ENCODE results near the gene FKBP1B. TPM values are rescaled to one million over a fixed set of nuclear protein-coding genes. Genes with fewer than 3 reads are reported as not detected.
"Not testable (repeated sequence)": the region's sequence is repeated elsewhere in the genome, so short reads cannot be mapped to it uniquely, and the experiment has no call there.

Gene FKBP1B
- total RNA-seq, 1 experiment from 2014 or later = 58.6 TPM

DNA sequence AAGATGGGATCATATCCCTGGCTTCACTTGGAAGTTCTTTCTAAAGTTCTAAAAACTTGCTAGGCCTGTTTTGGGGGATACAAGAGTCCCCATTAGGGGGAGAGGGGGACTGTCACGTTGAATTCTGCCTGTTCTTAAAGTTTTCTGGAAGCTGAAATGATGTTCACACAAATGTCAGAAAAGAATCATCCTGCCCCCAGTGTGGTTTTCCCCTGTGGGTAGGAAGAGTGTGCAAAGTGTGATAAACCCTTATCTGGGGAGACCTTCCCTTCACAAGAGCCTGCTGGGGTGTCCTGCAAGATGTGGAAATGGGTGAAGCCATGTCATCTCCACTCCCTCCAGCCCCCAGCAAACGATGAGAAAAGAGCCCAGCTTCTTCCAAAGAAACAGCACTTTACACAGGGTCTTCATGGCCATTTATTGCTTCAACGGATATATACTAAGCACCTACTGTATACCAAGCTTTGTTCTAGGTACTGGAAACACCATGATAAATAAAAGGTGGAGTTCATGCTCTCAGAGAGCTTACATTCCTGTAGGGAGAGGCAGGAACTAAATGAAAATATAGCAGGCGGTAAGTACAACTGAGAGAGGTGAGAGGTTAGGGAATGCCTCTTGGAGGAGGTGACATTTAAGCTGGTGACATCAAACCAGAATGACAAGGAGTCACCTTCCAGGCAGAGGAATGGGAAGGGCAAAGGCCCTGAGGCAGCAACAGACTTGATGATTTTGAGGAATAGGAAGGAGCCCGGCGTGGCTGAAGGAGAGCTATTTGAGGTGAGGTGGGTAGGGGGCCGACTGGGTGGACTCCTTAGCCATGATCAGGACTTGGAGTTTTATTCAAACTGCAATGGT, 38.1 kb upstream of the FKBP1B start (continued):
- TF ChIP-seq, protein P1, sequence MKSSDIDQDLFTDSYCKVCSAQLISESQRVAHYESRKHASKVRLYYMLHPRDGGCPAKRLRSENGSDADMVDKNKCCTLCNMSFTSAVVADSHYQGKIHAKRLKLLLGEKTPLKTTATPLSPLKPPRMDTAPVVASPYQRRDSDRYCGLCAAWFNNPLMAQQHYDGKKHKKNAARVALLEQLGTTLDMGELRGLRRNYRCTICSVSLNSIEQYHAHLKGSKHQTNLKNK (CRISPR knock-in tag; IDR thresholded peaks at IDR 0.05) = no peak

DNA sequence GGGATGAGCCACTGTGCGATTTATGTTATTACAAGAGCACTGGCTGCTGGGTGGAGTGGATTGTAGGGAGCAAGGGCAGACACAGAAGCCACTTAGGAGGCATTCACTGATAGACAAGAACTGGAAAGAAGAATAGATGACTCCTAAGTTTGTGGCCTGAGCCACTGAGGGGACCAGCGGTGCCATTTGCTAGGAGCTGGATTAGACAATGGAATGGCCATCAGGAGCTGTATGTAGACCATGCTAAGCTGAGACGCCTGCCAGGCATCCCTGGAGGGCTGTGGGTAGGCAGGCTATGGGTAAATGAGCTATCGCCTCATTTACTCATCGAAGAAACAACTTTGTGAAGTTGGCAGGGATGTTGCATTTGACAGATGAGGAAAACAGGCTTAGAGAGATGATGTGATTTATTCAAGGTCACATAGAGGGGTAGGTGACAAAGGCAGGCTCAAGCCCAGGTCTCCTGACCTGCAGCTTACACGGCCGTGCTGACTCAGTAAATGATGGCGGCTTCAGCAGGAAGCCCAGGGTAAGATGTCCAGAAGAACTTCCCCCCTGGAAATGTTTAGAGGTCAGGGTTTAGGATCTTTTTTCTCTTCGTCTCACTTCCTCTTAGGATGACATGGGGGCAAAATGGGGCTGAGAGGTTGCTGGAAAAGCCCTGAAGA, 36.9 kb upstream of the FKBP1B start:
- ATAC-seq = no peak
- POLR2A ChIA-PET = no interaction called here
- peaks cover 30% of the 10 kb centered on the region for H3K4me1 Mint-ChIP-seq

DNA sequence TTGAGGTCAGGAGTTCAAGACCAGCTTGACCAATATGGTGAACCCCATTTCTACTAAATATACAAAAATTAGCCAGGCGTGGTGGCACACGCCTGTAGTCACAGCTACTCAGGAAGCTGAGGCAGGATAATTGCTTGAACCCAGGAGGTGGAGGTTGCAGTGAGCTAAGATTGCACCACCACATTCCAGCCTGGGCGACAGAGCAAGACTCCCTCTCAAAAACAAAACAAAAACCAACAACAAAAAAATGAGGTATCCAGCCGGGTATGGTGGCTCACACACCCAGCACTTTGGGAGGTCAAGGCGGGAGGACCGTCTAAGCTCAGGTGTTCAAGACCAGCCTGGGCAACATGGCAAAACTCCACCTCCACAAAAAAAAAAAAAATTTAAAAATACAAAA, 34.6 kb upstream of the FKBP1B start:
- TF ChIP-seq GABPB1 (CRISPR knock-in tag; IDR thresholded peaks at IDR 0.05) = peak; percentile 36; the same call in 1 of the 2 replicates
- H3K9me3 Mint-ChIP-seq; POLR2A ChIA-PET; H3K4me3 Mint-ChIP-seq; H3K27me3 Mint-ChIP-seq (ENCODE audit: low read depth); H3K27ac Mint-ChIP-seq; CTCF ChIA-PET; ATAC-seq; DNase-seq (ENCODE audit: low spot score); H3K36me3 Mint-ChIP-seq: not testable (repeated sequence)
- H3K4me1 Mint-ChIP-seq = peaks cover 24% of the 10 kb centered on the region

More for the DNA sequence above, 36.9 kb upstream of the FKBP1B start:
- CTCF ChIA-PET = interaction anchor here (0.6 to 2.3 kb wide), 5 partner anchors 47 to 188 kb away, joined by 3 to 11 read pairs (median 3); partner anchors contain the start of genes ATAD2B and SF3B6
- Mint-ChIP-seq H3K27ac (0 out of 2 replicates have a peak overlapping the region, but pooled peaks have one; percentile 19), H3K36me3 (no peaks in the 10 kb centered on the region), H3K4me3 (no peak overlapping the region), H3K27me3 (ENCODE audit: low read depth) (peaks cover 9% of the 10 kb centered on the region), H3K9me3 (no peaks in the 10 kb centered on the region)
- no peak for DNase-seq (ENCODE audit: low spot score)
- TF ChIP-seq FOXK1 (CRISPR knock-in tag; IDR thresholded peaks at IDR 0.05) = no peak

DNA sequence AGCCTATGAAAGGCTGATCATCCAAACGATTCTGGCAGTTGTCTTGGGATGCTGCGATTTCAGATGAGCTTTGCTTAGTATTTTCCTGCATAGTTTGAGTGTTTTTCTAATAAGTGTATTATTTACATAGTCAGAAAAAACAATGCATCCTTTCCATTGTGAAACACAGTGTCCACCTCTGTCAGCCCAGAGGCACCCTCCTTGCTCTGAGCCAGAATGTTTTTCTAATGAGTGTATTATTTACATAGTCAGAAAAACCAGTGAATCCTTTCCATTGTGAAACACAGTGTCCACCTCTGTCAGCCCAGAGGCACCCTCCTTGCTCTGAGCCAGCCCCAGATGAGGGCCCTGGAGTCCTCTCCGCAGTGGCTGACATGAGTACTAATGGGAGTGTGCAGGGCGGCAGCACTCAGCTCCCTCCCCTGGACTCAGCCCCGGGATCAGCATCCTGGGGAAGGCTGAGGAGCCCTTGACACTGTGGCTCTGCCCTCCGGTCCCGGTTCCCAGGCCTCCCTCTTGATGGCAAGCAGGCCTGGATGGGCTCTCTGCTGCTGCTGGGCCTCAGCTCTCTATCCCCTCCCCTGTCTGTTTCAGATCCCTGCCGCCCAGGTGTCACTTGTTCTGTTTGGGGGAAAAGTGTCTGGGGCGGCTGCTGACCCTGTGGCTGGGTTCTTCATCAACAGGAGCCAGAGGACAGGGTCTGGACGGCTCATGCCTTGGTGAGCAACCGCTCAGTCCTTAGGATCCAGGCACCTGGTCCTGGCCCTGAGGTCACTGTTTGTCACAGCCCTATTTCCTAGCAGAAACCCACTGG, 33.8 kb upstream of the FKBP1B start:
- DNase-seq (ENCODE audit: low spot score) (no peak), ATAC-seq (peak; percentile 48)
- ChIA-PET POLR2A (no interaction called here), CTCF (interaction anchor here (0.8 to 1.6 kb wide), 3 partner anchors 11 to 90 kb away, joined by 3 to 7 read pairs (median 5); partner anchors contain the start of gene TP53I3)
- Mint-ChIP-seq H3K4me3 (no peak overlapping the region), H3K36me3 (no peaks in the 10 kb centered on the region), H3K9me3 (no peaks in the 10 kb centered on the region), H3K4me1 (peaks cover 24% of the 10 kb centered on the region), H3K27me3 (ENCODE audit: low read depth) (peaks cover 2% of the 10 kb centered on the region; the same call in 1 of the 2 replicates), H3K27ac (0 out of 2 replicates have a peak overlapping the region, but pooled peaks have one; percentile 26)
- TF ChIP-seq GABPB1 (CRISPR knock-in tag; IDR thresholded peaks at IDR 0.05) = peak; percentile 20; the same call in 1 of the 2 replicates
- no peak for TF ChIP-seq ZNF423 (CRISPR knock-in tag; IDR thresholded peaks at IDR 0.05)
- TF ChIP-seq FOXP1 (CRISPR knock-in tag; IDR thresholded peaks at IDR 0.05; ENCODE audit: borderline replicate concordance) = peak; percentile 19; the same call in 1 of the 2 replicates

DNA sequence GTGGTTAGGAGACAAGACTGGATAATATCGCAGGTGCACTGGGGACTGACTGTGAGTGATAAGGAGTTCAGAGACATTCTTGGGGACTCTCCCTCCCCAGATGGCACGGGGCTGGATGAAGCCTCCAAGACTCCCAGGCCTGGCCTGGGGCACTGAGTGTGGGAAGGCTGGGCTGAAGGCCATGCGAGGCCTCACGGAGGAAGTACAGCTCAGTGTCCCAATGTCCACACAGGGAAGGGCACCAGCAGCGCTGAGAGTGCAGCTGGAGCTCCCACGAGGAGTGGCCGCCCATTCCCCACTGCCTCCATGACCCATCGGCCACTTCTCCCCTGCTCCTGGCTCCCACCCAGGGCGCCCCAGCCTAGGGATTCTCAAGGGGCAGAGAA, 33.2 kb upstream of the FKBP1B start:
- H3K4me3 Mint-ChIP-seq = no peak overlapping the region
- H3K36me3 Mint-ChIP-seq = no peaks in the 10 kb centered on the region
- 0 out of 2 replicates have a peak overlapping the region, but pooled peaks have one; percentile 26 for H3K27ac Mint-ChIP-seq
- DNase-seq (ENCODE audit: low spot score) (no peak), ATAC-seq (no peak)
- H3K4me1 Mint-ChIP-seq = peaks cover 22% of the 10 kb centered on the region
- ChIA-PET POLR2A (no interaction called here), CTCF (interaction anchor here (0.8 to 1.6 kb wide), 5 partner anchors 10 to 192 kb away, joined by 3 to 7 read pairs (median 3); partner anchors contain the start of genes ATAD2B and TP53I3)
- no peaks in the 10 kb centered on the region for H3K9me3 Mint-ChIP-seq
- H3K27me3 Mint-ChIP-seq (ENCODE audit: low read depth) = no peaks in the 10 kb centered on the region; the same call in 1 of the 2 replicates
- TF ChIP-seq EMX1 (CRISPR knock-in tag; IDR thresholded peaks at IDR 0.05) = no peak
- TF ChIP-seq NR1H2 (CRISPR knock-in tag; IDR thresholded peaks at IDR 0.05) = no peak
- TF ChIP-seq, protein P2, sequence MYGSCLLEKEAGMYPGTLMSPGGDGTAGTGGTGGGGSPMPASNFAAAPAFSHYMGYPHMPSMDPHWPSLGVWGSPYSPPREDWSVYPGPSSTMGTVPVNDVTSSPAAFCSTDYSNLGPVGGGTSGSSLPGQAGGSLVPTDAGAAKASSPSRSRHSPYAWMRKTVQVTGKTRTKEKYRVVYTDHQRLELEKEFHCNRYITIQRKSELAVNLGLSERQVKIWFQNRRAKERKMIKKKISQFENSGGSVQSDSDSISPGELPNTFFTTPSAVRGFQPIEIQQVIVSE (CRISPR knock-in tag; IDR thresholded peaks at IDR 0.05; ENCODE audit: borderline replicate concordance) = no peak
- no peak for TF ChIP-seq MXD4 (CRISPR knock-in tag; IDR thresholded peaks at IDR 0.05; ENCODE audit: borderline replicate concordance)
- TF ChIP-seq RORB (CRISPR knock-in tag; IDR thresholded peaks at IDR 0.05) = no peak
- TF ChIP-seq, protein P3, sequence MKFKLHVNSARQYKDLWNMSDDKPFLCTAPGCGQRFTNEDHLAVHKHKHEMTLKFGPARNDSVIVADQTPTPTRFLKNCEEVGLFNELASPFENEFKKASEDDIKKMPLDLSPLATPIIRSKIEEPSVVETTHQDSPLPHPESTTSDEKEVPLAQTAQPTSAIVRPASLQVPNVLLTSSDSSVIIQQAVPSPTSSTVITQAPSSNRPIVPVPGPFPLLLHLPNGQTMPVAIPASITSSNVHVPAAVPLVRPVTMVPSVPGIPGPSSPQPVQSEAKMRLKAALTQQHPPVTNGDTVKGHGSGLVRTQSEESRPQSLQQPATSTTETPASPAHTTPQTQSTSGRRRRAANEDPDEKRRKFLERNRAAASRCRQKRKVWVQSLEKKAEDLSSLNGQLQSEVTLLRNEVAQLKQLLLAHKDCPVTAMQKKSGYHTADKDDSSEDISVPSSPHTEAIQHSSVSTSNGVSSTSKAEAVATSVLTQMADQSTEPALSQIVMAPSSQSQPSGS (CRISPR knock-in tag; IDR thresholded peaks at IDR 0.05; ENCODE audit: borderline replicate concordance, low read depth) = no peak
- TF ChIP-seq ZNF317 (CRISPR knock-in tag; IDR thresholded peaks at IDR 0.05; ENCODE audit: borderline replicate concordance, low read depth) = no peak
- TF ChIP-seq NFYB (CRISPR knock-in tag; conservative IDR thresholded peaks at IDR 0.05; ENCODE audit: low read depth) = no peak
- no peak for TF ChIP-seq PRRX2 (CRISPR knock-in tag; IDR thresholded peaks at IDR 0.05)
- TF ChIP-seq, protein P4, sequence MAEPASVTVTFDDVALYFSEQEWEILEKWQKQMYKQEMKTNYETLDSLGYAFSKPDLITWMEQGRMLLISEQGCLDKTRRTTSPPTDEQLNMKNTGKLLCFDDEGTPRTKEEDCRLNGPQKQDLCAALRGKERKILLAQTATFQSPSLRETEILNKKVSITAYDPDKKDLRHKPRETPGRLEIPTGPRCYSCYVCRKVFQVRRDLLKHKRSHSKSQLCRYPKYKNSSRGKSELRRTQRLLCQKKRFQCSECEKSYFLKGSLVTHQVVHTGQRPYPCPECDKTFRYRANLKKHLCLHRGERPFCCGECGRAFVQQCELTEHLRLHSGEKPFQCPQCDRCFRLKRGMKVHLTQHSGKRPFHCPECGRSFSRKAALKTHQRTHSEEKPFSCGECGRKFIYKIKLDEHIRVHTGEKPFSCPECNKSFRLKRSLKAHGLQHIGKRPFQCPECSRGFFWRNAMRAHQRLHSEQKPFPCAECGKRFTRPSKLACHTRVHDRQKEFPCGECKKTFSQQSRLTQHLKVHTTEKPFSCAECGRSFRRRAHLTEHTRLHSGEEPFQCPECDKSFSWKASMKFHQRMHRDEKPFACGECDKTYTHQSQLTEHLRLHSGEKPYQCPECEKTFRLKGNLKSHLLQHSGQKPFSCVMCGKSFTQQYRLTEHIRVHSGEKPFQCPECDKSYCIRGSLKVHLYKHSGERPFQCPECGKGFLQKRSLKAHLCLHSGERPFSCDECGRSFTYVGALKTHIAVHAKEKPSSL (CRISPR knock-in tag; conservative IDR thresholded peaks at IDR 0.05) = no peak
- TF ChIP-seq NR3C1 (CRISPR knock-in tag; conservative IDR thresholded peaks at IDR 0.05; ENCODE audit: low read depth) = no peak
- no peak for TF ChIP-seq CREB1 (CRISPR knock-in tag; IDR thresholded peaks at IDR 0.05)
- TF ChIP-seq ZNF396 (CRISPR knock-in tag; IDR thresholded peaks at IDR 0.05; ENCODE audit: borderline replicate concordance) = no peak
- no peak for TF ChIP-seq ZNF671 (CRISPR knock-in tag; IDR thresholded peaks at IDR 0.05)
